Fibroblast of lung (primary cell): ENCODE data around the gene WAPL. TPM values are rescaled to one million over a fixed set of nuclear protein-coding genes. Genes with fewer than 3 reads are reported as not detected.

ENCODE experiments used
- DNase-seq, 2 donors: peaks; one replicate each; pipeline versions ENCODE4 v3.0.0 to v3.0.0-alpha.2; 2010; ENCODE audit warnings: low read depth in 2 of 2
- H2AFZ ChIP-seq: 2 replicates; pipeline ENCODE4 v1.5.1; 2012; ENCODE audit warnings: low read length, control low read depth, inconsistent platforms
- H3K27ac ChIP-seq: 2 replicates; pipeline ENCODE4 v1.5.1; 2011; ENCODE audit warnings: low read length, control low read depth; ENCODE audit not compliant: insufficient read depth
- H3K27me3 ChIP-seq: 2 replicates; pipeline ENCODE4 v1.5.1; 2011; ENCODE audit warnings: mild to moderate bottlenecking, low read length; ENCODE audit not compliant: control insufficient read depth, insufficient read depth
- H3K36me3 ChIP-seq: 2 replicates; pipeline ENCODE4 v1.5.1; 2011; ENCODE audit warnings: low read length; ENCODE audit not compliant: control insufficient read depth, insufficient read depth
- H3K4me1 ChIP-seq: 2 replicates; pipeline ENCODE4 v1.5.1; 2011; ENCODE audit warnings: low read length; ENCODE audit not compliant: control insufficient read depth, insufficient read depth; ENCODE audit errors: extremely low read depth
- H3K4me2 ChIP-seq: 2 replicates; pipeline ENCODE4 v1.5.1; 2011; ENCODE audit warnings: low read length, control low read depth; ENCODE audit not compliant: insufficient read depth; ENCODE audit errors: extremely low read depth
- H3K4me3 ChIP-seq, 4 experiments: fragments of 200-600 bp in 1 of 4; sonication (generic) in 1 of 4; replicated peaks in 1 of 4; 2 replicates each; pipeline ENCODE4 v1.5.1; 2011 to 2016; ENCODE audit warnings: low read length in 4 of 4, low read depth in 3 of 4, mild to moderate bottlenecking in 3 of 4, control low read depth in 2 of 4, inconsistent platforms in 1 of 4, mixed read lengths in 1 of 4; ENCODE audit not compliant: insufficient read depth in 1 of 4; ENCODE audit errors: control extremely low read depth in 1 of 4
- H3K79me2 ChIP-seq: 2 replicates; pipeline ENCODE4 v1.5.1; 2012; ENCODE audit warnings: mild to moderate bottlenecking, low read length, inconsistent platforms; ENCODE audit not compliant: control insufficient read depth, insufficient read depth
- H3K9ac ChIP-seq: 2 replicates; pipeline ENCODE4 v1.5.1; 2011; ENCODE audit warnings: mild to moderate bottlenecking, low read length, control low read depth; ENCODE audit not compliant: insufficient read depth
- H3K9me3 ChIP-seq: 2 replicates; pipeline ENCODE4 v1.5.1; 2012; ENCODE audit warnings: low read depth, low read length; ENCODE audit not compliant: control insufficient read depth, insufficient read depth
- H4K20me1 ChIP-seq: 2 replicates; pipeline ENCODE4 v1.5.1; 2011; ENCODE audit warnings: low read length; ENCODE audit not compliant: control insufficient read depth, insufficient read depth; ENCODE audit errors: extremely low read depth
- EZH2 ChIP-seq: IDR thresholded peaks from 2 replicates; pipeline ENCODE4 v1.5.1; 2012; ENCODE audit warnings: low read length, control low read depth, mild to moderate bottlenecking; ENCODE audit errors: missing control alignments
- polyA plus RNA-seq, 2 donors: library from polyadenylated mRNA; depleted of rRNA in 1 of 2; stranded (reverse) in 1 of 2; unstranded in 1 of 2; fragments of >200 nt; gene quantifications; 2 replicates each; pipeline ENCODE4 v1.2.1, GENCODE V29; 2011 to 2012; ENCODE audit warnings: missing spikeins in 1 of 2
- total RNA-seq: library from RNA; depleted of rRNA; stranded (reverse); fragments of >200 nt; gene quantifications from 2 replicates; pipeline ENCODE4 v1.2.1, GENCODE V29; 2014
- TF ChIP-seq, protein P1 (sequence below), 2 donors: IDR thresholded peaks in 1 of 2; conservative IDR thresholded peaks in 1 of 2; 1 replicate in 1 of 2; 2 replicates in 1 of 2; pipeline ENCODE4 v1.5.1; 2011 to 2012; ENCODE audit warnings: low read length in 2 of 2, control low read depth in 1 of 2, inconsistent platforms in 1 of 2, low read depth in 1 of 2, mild to moderate bottlenecking in 1 of 2

The WAPL gene
- total and polyA plus RNA-seq, 2 donors (not counting 1 experiment from before 2014, with no cell fraction given): 24.6 to 50.4 TPM

- no peak overlapping the region for H3K4me2 ChIP-seq
- H3K4me1 ChIP-seq: no peaks in the 10 kb centered on the region
- H3K27ac ChIP-seq: no peak overlapping the region
- no peaks in the 10 kb centered on the region for H3K36me3 ChIP-seq
- no peak overlapping the region for H3K4me3 ChIP-seq
- no peaks in the 10 kb centered on the region for H3K79me2 ChIP-seq
- DNase-seq: no peak
- H2AFZ ChIP-seq: no peak overlapping the region
- peaks cover 2% of the 10 kb centered on the region for H3K27me3 ChIP-seq
- no peaks in the 10 kb centered on the region for H3K9me3 ChIP-seq
- no peak for TF ChIP-seq EZH2
- TF ChIP-seq, protein P1, sequence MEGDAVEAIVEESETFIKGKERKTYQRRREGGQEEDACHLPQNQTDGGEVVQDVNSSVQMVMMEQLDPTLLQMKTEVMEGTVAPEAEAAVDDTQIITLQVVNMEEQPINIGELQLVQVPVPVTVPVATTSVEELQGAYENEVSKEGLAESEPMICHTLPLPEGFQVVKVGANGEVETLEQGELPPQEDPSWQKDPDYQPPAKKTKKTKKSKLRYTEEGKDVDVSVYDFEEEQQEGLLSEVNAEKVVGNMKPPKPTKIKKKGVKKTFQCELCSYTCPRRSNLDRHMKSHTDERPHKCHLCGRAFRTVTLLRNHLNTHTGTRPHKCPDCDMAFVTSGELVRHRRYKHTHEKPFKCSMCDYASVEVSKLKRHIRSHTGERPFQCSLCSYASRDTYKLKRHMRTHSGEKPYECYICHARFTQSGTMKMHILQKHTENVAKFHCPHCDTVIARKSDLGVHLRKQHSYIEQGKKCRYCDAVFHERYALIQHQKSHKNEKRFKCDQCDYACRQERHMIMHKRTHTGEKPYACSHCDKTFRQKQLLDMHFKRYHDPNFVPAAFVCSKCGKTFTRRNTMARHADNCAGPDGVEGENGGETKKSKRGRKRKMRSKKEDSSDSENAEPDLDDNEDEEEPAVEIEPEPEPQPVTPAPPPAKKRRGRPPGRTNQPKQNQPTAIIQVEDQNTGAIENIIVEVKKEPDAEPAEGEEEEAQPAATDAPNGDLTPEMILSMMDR (conservative IDR thresholded peaks at IDR 0.05 in 1 of 2, IDR thresholded peaks at IDR 0.05 in 1 of 2; ENCODE audit: low read depth in 1 of 2, low read length in 2 of 2): no peak
- H4K20me1 ChIP-seq: no peaks in the 10 kb centered on the region
- H3K9ac ChIP-seq: no peak overlapping the region
Measured at GRCh38 chr10:86423739-86424138, 97.9 kb downstream of the WAPL start.

- H3K27me3 ChIP-seq: peaks cover 2% of the 10 kb centered on the region
- no peaks in the 10 kb centered on the region for H3K79me2 ChIP-seq
Measured at GRCh38 chr10:86419101-86419500, 102.5 kb downstream of the WAPL start.

GRCh38 chr10:86415583-86415982 lies 106.0 kb downstream of the WAPL start:
- no peaks in the 10 kb centered on the region for H3K9me3 ChIP-seq
- no peaks in the 10 kb centered on the region for H3K27me3 ChIP-seq
- no peak overlapping the region for H3K27ac ChIP-seq
- H3K9ac ChIP-seq: no peak overlapping the region
- H4K20me1 ChIP-seq: no peaks in the 10 kb centered on the region
- peaks cover 2% of the 10 kb centered on the region for H3K4me1 ChIP-seq
- no peak overlapping the region for H3K4me2 ChIP-seq
- H3K36me3 ChIP-seq: no peaks in the 10 kb centered on the region
- no peak for DNase-seq
- no peak overlapping the region for H3K4me3 ChIP-seq
- no peak overlapping the region for H2AFZ ChIP-seq
- H3K79me2 ChIP-seq: no peaks in the 10 kb centered on the region
- no peak for TF ChIP-seq EZH2
- TF ChIP-seq, protein P1 (conservative IDR thresholded peaks at IDR 0.05 in 1 of 2, IDR thresholded peaks at IDR 0.05 in 1 of 2; ENCODE audit: low read depth in 1 of 2, low read length in 2 of 2): no peak

More at GRCh38 chr10:86419101-86419500, 102.5 kb downstream of the WAPL start:
- Histone ChIP-seq H3K9ac (no peak overlapping the region), H3K4me1 (no peaks in the 10 kb centered on the region), H3K4me2 (no peak overlapping the region), H3K27ac (no peak overlapping the region), H4K20me1 (no peaks in the 10 kb centered on the region), H3K9me3 (no peaks in the 10 kb centered on the region), H3K4me3 (no peak overlapping the region), H2AFZ (no peak overlapping the region), H3K36me3 (no peaks in the 10 kb centered on the region)
- DNase-seq: no peak
- TF ChIP-seq EZH2: no peak
- TF ChIP-seq, protein P1 (conservative IDR thresholded peaks at IDR 0.05 in 1 of 2, IDR thresholded peaks at IDR 0.05 in 1 of 2; ENCODE audit: low read depth in 1 of 2, low read length in 2 of 2): no peak
